GM23248 (cell line): ENCODE results near the gene PTK6. TPM values are rescaled to one million over a fixed set of nuclear protein-coding genes. Genes with fewer than 3 reads are reported as not detected.
"Not testable (repeated sequence)": the region's sequence is repeated elsewhere in the genome, so short reads cannot be mapped to it uniquely, and the experiment has no call there.

Source experiments
- DNase-seq: peaks from one replicate; pipeline ENCODE4 v3.0.0-alpha.2; 2015
- H2AFZ ChIP-seq: fragments of 200-600 bp; sonication (generic); 2 replicates; pipeline ENCODE4 v1.6.1; 2016; ENCODE audit warnings: antibody characterized with exemption
- H3F3A ChIP-seq: fragments of 200-600 bp; sonication (generic); 2 replicates; pipeline ENCODE4 v1.6.1; 2016; ENCODE audit warnings: mild to moderate bottlenecking, antibody characterized with exemption, mixed run types; ENCODE audit not compliant: insufficient read depth
- H3K27ac ChIP-seq: fragments of 200-600 bp; sonication (generic); 2 replicates; pipeline ENCODE4 v1.5.1; 2016; ENCODE audit warnings: mild to moderate bottlenecking
- H3K27me3 ChIP-seq: fragments of 200-600 bp; sonication (generic); replicated peaks from 2 replicates; pipeline ENCODE4 v1.6.1; 2016; ENCODE audit warnings: mild to moderate bottlenecking; ENCODE audit not compliant: insufficient read depth
- H3K36me3 ChIP-seq: fragments of 200-600 bp; sonication (generic); 2 replicates; pipeline ENCODE4 v1.6.1; 2016; ENCODE audit warnings: low read depth, mild to moderate bottlenecking
- H3K4me1 ChIP-seq: fragments of 200-600 bp; sonication (generic); 2 replicates; pipeline ENCODE4 v1.6.1; 2016; ENCODE audit warnings: mild to moderate bottlenecking; ENCODE audit not compliant: insufficient read depth
- H3K4me2 ChIP-seq: fragments of 200-600 bp; sonication (generic); one replicate; pipeline ENCODE4 v1.6.1; 2016; ENCODE audit warnings: mild to moderate bottlenecking; ENCODE audit not compliant: unreplicated experiment
- H3K4me3 ChIP-seq: fragments of 200-600 bp; sonication (generic); 2 replicates; pipeline ENCODE4 v1.5.1; 2016; ENCODE audit warnings: mild to moderate bottlenecking
- H3K79me2 ChIP-seq: fragments of 200-600 bp; sonication (generic); 2 replicates; pipeline ENCODE4 v1.6.1; 2016; ENCODE audit warnings: mild to moderate bottlenecking; ENCODE audit not compliant: insufficient read depth
- H3K9ac ChIP-seq: fragments of 200-600 bp; sonication (generic); 2 replicates; pipeline ENCODE4 v1.6.1; 2016; ENCODE audit warnings: mild to moderate bottlenecking
- H3K9me2 ChIP-seq: fragments of 200-600 bp; sonication (generic); 2 replicates; pipeline ENCODE4 v1.6.1; 2016; ENCODE audit warnings: mixed run types, mild to moderate bottlenecking, moderate library complexity; ENCODE audit not compliant: insufficient read depth
- H3K9me3 ChIP-seq: fragments of 200-600 bp; sonication (generic); one replicate; pipeline ENCODE4 v1.6.1; 2017; ENCODE audit warnings: low read depth
- H4K20me1 ChIP-seq: fragments of 200-600 bp; sonication (generic); 2 replicates; pipeline ENCODE4 v1.6.0; 2016; ENCODE audit not compliant: insufficient read depth
- EZH2 ChIP-seq: fragments of 200-600 bp; sonication (generic); IDR thresholded peaks from 2 replicates; pipeline ENCODE4 v1.6.1; 2018; ENCODE audit warnings: antibody characterized with exemption, mild to moderate bottlenecking; ENCODE audit not compliant: insufficient read depth, poor library complexity, severe bottlenecking
- EZH2phosphoT487 ChIP-seq: fragments of 200-600 bp; sonication (generic); IDR thresholded peaks from 2 replicates; pipeline ENCODE4 v1.6.1; 2018; ENCODE audit warnings: antibody characterized with exemption, moderate library complexity, mild to moderate bottlenecking, low read depth; ENCODE audit not compliant: insufficient read depth
- WGBS, 2 experiments: methylation state at CpG; one replicate each; pipeline ENCODE4 v1.1.6; 2015 to 2017; ENCODE audit warnings: low lambda C conversion rate in 2 of 2, low coverage in 1 of 2; ENCODE audit errors: missing lambda C conversion rate in 2 of 2; 5-methylcytosine and 5-hydroxymethylcytosine counted together
- in situ Hi-C: fragments of 300-500 bp; cut with MboI; formaldehyde crosslinking; loops from 2 replicates; pipeline ENCODE4 v1.15.0; 2020
- polyA plus RNA-seq: library from polyadenylated mRNA; unstranded; fragments of >200 nt; fragmentation: Nextera tagmentation; extraction: Ambion mirVana; gene quantifications from 2 replicates; pipeline ENCODE4 v1.2.1, GENCODE V29; 2016
- total RNA-seq: library from RNA; depleted of rRNA; stranded (reverse); fragments of >200 nt; shearing (Covaris generic); gene quantifications from 2 replicates; pipeline ENCODE4 v1.2.3, GENCODE V29; 2014

Gene PTK6
- total and polyA plus RNA-seq, 2 experiments from 2014 or later = not detected

- Histone ChIP-seq H3K27me3 (no peaks in the 10 kb centered on the region), H3K9me3 (no peaks in the 10 kb centered on the region), H3K79me2 (0 out of 2 replicates have a peak, but pooled peaks cover 8% of the 10 kb centered on the region), H3F3A (peaks cover 15% of the 10 kb centered on the region; the same call in 1 of the 2 replicates), H3K27ac (no peak overlapping the region), H2AFZ (peak overlapping the region; percentile 51; the same call in 1 of the 2 replicates), H3K36me3 (no peaks in the 10 kb centered on the region), H3K9me2 (no peaks in the 10 kb centered on the region), H4K20me1 (no peaks in the 10 kb centered on the region), H3K4me2 (peak overlapping the region; percentile 91), H3K9ac (peak overlapping the region; percentile 87), H3K4me1 (0 out of 2 replicates have a peak, but pooled peaks cover 10% of the 10 kb centered on the region), H3K4me3 (peak overlapping the region; percentile 90)
- peak; percentile 38 for DNase-seq
- WGBS, 2 experiments = 78 to 81% methylated on average over 26 to 34 of the region's 34 CpGs
- TF ChIP-seq EZH2 = no peak
- no peak for TF ChIP-seq EZH2phosphoT487
- in situ Hi-C loops = no loop called here
Measured at GRCh38 chr20:63572788-63573646, 35.8 kb upstream of the PTK6 start.

- H2AFZ ChIP-seq = no peak overlapping the region
- H3K9me3 ChIP-seq = no peaks in the 10 kb centered on the region
- H3K4me2 ChIP-seq = no peak overlapping the region
- no peak for DNase-seq
- TF ChIP-seq EZH2phosphoT487 (no peak), EZH2 (no peak)
- no peaks in the 10 kb centered on the region for H4K20me1 ChIP-seq
- no peak overlapping the region for H3K9ac ChIP-seq
- H3K79me2 ChIP-seq = 0 out of 2 replicates have a peak, but pooled peaks cover 8% of the 10 kb centered on the region
- H3K9me2 ChIP-seq = no peaks in the 10 kb centered on the region
- 0 out of 2 replicates have a peak, but pooled peaks cover 10% of the 10 kb centered on the region for H3K4me1 ChIP-seq
- H3K4me3 ChIP-seq = no peak overlapping the region
- no peak overlapping the region for H3K27ac ChIP-seq
- WGBS, 2 experiments = 92 to 95% methylated on average over 42 to 48 of the region's 48 CpGs
- H3K36me3 ChIP-seq = no peaks in the 10 kb centered on the region
- H3F3A ChIP-seq = peaks cover 15% of the 10 kb centered on the region; the same call in 1 of the 2 replicates
- H3K27me3 ChIP-seq = no peaks in the 10 kb centered on the region
- in situ Hi-C loops = no loop called here
Measured at GRCh38 chr20:63572071-63572787, 35.1 kb upstream of the PTK6 start.

GRCh38 chr20:63571087-63571478 is 33.9 kb upstream of the PTK6 start:
- H3K36me3 ChIP-seq, in situ Hi-C loops, H3K79me2 ChIP-seq, H4K20me1 ChIP-seq, H3K9me3 ChIP-seq, DNase-seq, H2AFZ ChIP-seq, H3K27me3 ChIP-seq, H3K4me2 ChIP-seq, H3K4me3 ChIP-seq, H3K4me1 ChIP-seq, H3K27ac ChIP-seq, H3K9ac ChIP-seq, H3K9me2 ChIP-seq: not testable (repeated sequence)
- 79 to 100% methylated on average over 2 to 11 of the region's 11 CpGs for WGBS, 2 experiments
- peaks cover 15% of the 10 kb centered on the region; the same call in 1 of the 2 replicates for H3F3A ChIP-seq

- Histone ChIP-seq H3K9ac (no peak overlapping the region), H3K36me3 (no peaks in the 10 kb centered on the region), H3F3A (peaks cover 9% of the 10 kb centered on the region; the same call in 1 of the 2 replicates), H3K9me3 (no peaks in the 10 kb centered on the region), H3K27me3 (no peaks in the 10 kb centered on the region), H2AFZ (no peak overlapping the region), H4K20me1 (no peaks in the 10 kb centered on the region), H3K79me2 (0 out of 2 replicates have a peak, but pooled peaks cover 8% of the 10 kb centered on the region), H3K4me2 (no peak overlapping the region), H3K9me2 (no peaks in the 10 kb centered on the region), H3K4me3 (no peak overlapping the region), H3K27ac (no peak overlapping the region), H3K4me1 (0 out of 2 replicates have a peak, but pooled peaks cover 5% of the 10 kb centered on the region)
- in situ Hi-C loops = no loop called here
- no peak for TF ChIP-seq EZH2
- TF ChIP-seq EZH2phosphoT487 = no peak
- 88 to 90% methylated on average over 23 to 28 of the region's 28 CpGs for WGBS, 2 experiments
- DNase-seq = no peak
Measured at GRCh38 chr20:63570281-63571086, 33.3 kb upstream of the PTK6 start.
